SK-N-SH treated with all-trans-retinoic acid at 6 μM for 48 hours (cell line): ENCODE data around the gene FUT7.
"Not testable (repeated sequence)": the region's sequence is repeated elsewhere in the genome, so short reads cannot be mapped to it uniquely, and the experiment has no call there.

ENCODE experiments used
- ATAC-seq: fragments of 200-7000 bp; cut with Tn5 transposase; 3 replicates; pipeline ENCODE4 v1.9.1; 2020; ENCODE audit warnings: mild to moderate bottlenecking, moderate library complexity
- ARNTL ChIP-seq: fragments of 450-650 bp; formaldehyde crosslinking; IDR thresholded peaks from 2 replicates; pipeline ENCODE4 v1.5.0; 2020; ENCODE audit warnings: low read depth, mild to moderate bottlenecking, moderate library complexity, borderline replicate concordance
- BACH2 ChIP-seq: fragments of 250-450 bp; sonication (Bioruptor Pico); IDR thresholded peaks from 2 replicates; pipeline ENCODE4 v1.9.0; 2021; ENCODE audit warnings: mild to moderate bottlenecking, borderline replicate concordance
- CREB5 ChIP-seq: fragments of 250-450 bp; sonication (Bioruptor Pico); IDR thresholded peaks from 2 replicates; pipeline ENCODE4 v1.5.1; 2020; ENCODE audit warnings: low read depth, mild to moderate bottlenecking, moderate library complexity
- CSDC2 ChIP-seq: fragments of 250-450 bp; sonication (Bioruptor Pico); IDR thresholded peaks from 2 replicates; pipeline ENCODE4 v1.5.0; 2020; ENCODE audit warnings: mild to moderate bottlenecking, moderate library complexity
- ESRRG ChIP-seq: fragments of 250-450 bp; sonication (Bioruptor Pico); IDR thresholded peaks from 2 replicates; pipeline ENCODE4 v1.6.1; 2021; ENCODE audit warnings: mild to moderate bottlenecking
- GLIS3 ChIP-seq: fragments of 250-450 bp; sonication (Bioruptor Pico); IDR thresholded peaks from 2 replicates; pipeline ENCODE4 v1.5.0; 2020; ENCODE audit warnings: mild to moderate bottlenecking, moderate library complexity
- ISL1 ChIP-seq: fragments of 250-450 bp; sonication (Bioruptor Pico); IDR thresholded peaks from 2 replicates; pipeline ENCODE4 v2.1.2; 2022; ENCODE audit warnings: mild to moderate bottlenecking, moderate library complexity
- OSR1 ChIP-seq: fragments of 250-450 bp; sonication (Bioruptor Pico); IDR thresholded peaks from 2 replicates; pipeline ENCODE4 v1.8.0; 2022; ENCODE audit warnings: moderate library complexity, mild to moderate bottlenecking, inconsistent platforms
- PATZ1 ChIP-seq: fragments of 250-450 bp; sonication (Bioruptor Pico); IDR thresholded peaks from 2 replicates; pipeline ENCODE4 v1.8.0; 2020; ENCODE audit warnings: mild to moderate bottlenecking, moderate library complexity, borderline replicate concordance
- POU6F1 ChIP-seq: fragments of 250-450 bp; sonication (Bioruptor Pico); IDR thresholded peaks from 2 replicates; pipeline ENCODE4 v1.8.0; 2021; ENCODE audit warnings: low read depth, mild to moderate bottlenecking, moderate library complexity, borderline replicate concordance
- RARB ChIP-seq: fragments of 250-450 bp; sonication (Bioruptor Pico); IDR thresholded peaks from 2 replicates; pipeline ENCODE4 v1.8.0; 2021; ENCODE audit warnings: mild to moderate bottlenecking, moderate library complexity
- SNAI2 ChIP-seq: fragments of 250-450 bp; sonication (Bioruptor Pico); IDR thresholded peaks from 2 replicates; pipeline ENCODE4 v1.5.0; 2020; ENCODE audit warnings: mild to moderate bottlenecking, moderate library complexity
- TCF4 ChIP-seq: fragments of 250-450 bp; sonication (Bioruptor Pico); IDR thresholded peaks from 2 replicates; pipeline ENCODE4 v1.8.0; 2021; ENCODE audit warnings: mild to moderate bottlenecking, moderate library complexity, borderline replicate concordance
- TOX ChIP-seq: fragments of 250-450 bp; sonication (Bioruptor Pico); IDR thresholded peaks from 2 replicates; pipeline ENCODE4 v1.8.0; 2021; ENCODE audit warnings: mild to moderate bottlenecking, moderate library complexity, borderline replicate concordance
- ZC3H10 ChIP-seq: fragments of 250-450 bp; sonication (Bioruptor Pico); IDR thresholded peaks from 2 replicates; pipeline ENCODE4 v1.5.1; 2021; ENCODE audit warnings: mild to moderate bottlenecking, moderate library complexity
- ZFP3 ChIP-seq: fragments of 250-450 bp; sonication (Bioruptor Pico); IDR thresholded peaks from 2 replicates; pipeline ENCODE4 v1.5.0; 2020; ENCODE audit warnings: mild to moderate bottlenecking, moderate library complexity
- ZFP30 ChIP-seq: fragments of 450-650 bp; formaldehyde crosslinking; IDR thresholded peaks from 2 replicates; pipeline ENCODE4 v1.5.0; 2022; ENCODE audit warnings: mild to moderate bottlenecking, moderate library complexity
- ZNF565 ChIP-seq: fragments of 450-650 bp; formaldehyde crosslinking; conservative IDR thresholded peaks from 2 replicates; pipeline ENCODE4 v1.5.0; 2020; ENCODE audit warnings: low read depth, mild to moderate bottlenecking, moderate library complexity
- ZNF70 ChIP-seq: fragments of 450-650 bp; formaldehyde crosslinking; IDR thresholded peaks from 2 replicates; pipeline ENCODE4 v1.5.0; 2020; ENCODE audit warnings: mild to moderate bottlenecking, moderate library complexity
- ZNF8 ChIP-seq: fragments of 450-650 bp; formaldehyde crosslinking; IDR thresholded peaks from 2 replicates; pipeline ENCODE4 v1.5.0; 2020; ENCODE audit warnings: mild to moderate bottlenecking, moderate library complexity
- TF ChIP-seq, protein P1 (sequence below): fragments of 250-450 bp; sonication (Bioruptor Pico); IDR thresholded peaks from 2 replicates; pipeline ENCODE4 v1.5.1; 2021; ENCODE audit warnings: mild to moderate bottlenecking, moderate library complexity

Gene FUT7

GRCh38 chr9:137007108-137007815 is 24.6 kb downstream of the FUT7 start:
- no peak for ATAC-seq
- TF ChIP-seq ZC3H10 (no peak), PATZ1 (CRISPR knock-in tag) (no peak), CSDC2 (no peak), ZNF70 (CRISPR knock-in tag) (no peak), CREB5 (CRISPR knock-in tag) (no peak), TOX (CRISPR knock-in tag) (no peak), ZFP3 (no peak), ZFP30 (no peak), GLIS3 (CRISPR knock-in tag) (no peak), ZNF8 (CRISPR knock-in tag) (no peak), ZNF565 (CRISPR knock-in tag) (no peak), BACH2 (no peak), OSR1 (CRISPR knock-in tag) (no peak), POU6F1 (CRISPR knock-in tag) (no peak), TCF4 (CRISPR knock-in tag) (no peak), SNAI2 (CRISPR knock-in tag) (no peak)
- TF ChIP-seq, protein P1, sequence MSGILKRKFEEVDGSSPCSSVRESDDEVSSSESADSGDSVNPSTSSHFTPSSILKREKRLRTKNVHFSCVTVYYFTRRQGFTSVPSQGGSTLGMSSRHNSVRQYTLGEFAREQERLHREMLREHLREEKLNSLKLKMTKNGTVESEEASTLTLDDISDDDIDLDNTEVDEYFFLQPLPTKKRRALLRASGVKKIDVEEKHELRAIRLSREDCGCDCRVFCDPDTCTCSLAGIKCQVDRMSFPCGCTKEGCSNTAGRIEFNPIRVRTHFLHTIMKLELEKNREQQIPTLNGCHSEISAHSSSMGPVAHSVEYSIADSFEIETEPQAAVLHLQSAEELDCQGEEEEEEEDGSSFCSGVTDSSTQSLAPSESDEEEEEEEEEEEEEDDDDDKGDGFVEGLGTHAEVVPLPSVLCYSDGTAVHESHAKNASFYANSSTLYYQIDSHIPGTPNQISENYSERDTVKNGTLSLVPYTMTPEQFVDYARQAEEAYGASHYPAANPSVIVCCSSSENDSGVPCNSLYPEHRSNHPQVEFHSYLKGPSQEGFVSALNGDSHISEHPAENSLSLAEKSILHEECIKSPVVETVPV (CRISPR knock-in tag), result no peak

DNA sequence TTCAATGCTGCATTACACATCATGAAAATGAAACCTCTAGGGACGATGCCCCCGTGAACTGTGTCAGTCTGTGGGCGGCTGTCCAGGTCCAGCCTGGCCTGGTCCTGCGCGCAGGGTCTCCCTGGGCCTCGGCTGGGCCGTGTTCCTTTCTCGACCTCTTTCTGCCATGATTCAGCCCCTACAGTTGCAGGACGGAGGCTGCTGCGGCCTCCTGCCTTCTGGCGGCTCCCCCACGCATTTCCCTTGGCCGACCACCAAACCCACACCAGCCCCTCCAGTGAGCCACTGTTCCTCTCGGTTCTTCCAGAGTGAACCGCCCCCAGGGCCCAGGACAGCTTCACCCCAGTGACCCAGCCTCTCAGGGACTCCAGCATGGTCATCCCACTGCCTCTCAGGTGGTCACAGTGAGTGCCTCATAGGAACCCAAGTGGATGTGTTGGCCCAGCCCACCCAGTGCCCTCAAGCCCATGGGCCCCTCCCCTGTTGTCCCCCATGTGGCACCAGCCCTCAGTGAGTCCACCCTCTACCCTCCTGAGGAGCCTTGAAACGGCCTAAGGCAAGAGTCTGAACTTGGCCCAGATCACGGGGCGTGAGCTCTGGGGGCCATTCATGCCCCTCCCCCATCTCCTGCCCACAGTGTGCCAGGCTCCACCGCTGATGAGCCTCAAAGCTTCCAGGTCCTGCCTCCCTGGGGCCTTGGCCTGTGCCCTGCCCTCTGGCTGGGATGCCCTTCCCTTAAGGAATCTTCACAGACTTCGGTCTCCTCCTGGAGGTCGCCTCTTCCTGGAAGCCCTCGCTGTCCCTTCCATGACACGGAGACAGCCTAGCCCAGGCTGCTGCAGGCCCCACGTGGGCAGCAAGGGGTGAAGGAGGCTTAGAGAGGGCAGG is 25.5 kb downstream of the FUT7 start:
- TF ChIP-seq ZFP3 (no peak), BACH2 (no peak), GLIS3 (CRISPR knock-in tag) (no peak), RARB (CRISPR knock-in tag) (no peak), TCF4 (CRISPR knock-in tag) (no peak), POU6F1 (CRISPR knock-in tag) (no peak), SNAI2 (CRISPR knock-in tag) (no peak), ZNF565 (CRISPR knock-in tag) (no peak), ZC3H10 (no peak), ESRRG (no peak), ZFP30 (no peak), ARNTL (CRISPR knock-in tag) (no peak), ZNF8 (CRISPR knock-in tag) (no peak), ISL1 (CRISPR knock-in tag) (no peak), ZNF70 (CRISPR knock-in tag) (no peak), OSR1 (CRISPR knock-in tag) (no peak)
- TF ChIP-seq, protein P1 (CRISPR knock-in tag), result no peak
- ATAC-seq, result no peak

DNA sequence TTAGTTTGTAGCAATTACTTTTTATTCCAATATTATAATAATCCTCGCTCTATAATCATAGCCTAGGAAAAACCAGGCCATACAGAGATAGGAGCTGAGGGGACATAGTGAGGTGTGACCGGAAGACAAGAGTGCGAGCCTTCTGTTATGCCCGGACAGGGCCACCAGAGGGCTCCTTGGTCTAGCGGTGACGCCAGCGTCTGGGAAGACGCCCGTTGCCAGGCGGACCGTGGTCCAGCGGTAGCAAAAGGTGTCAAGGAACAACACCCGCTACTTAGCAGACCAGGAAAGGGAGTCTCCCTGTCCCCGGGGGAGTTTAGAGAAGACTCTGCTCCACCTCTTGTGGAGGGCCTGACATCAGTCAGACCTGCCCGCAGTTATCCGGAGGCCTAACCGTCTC is 27.6 kb downstream of the FUT7 start:
- not testable (repeated sequence) for ATAC-seq
